T-helper 2 cell treated with Interferon-gamma antibody and Interleukin-4, amounts not matched to agents 100 ng/mL and 5 ng/mL, for 36 hours (primary cell): ENCODE measurements around the gene SLC39A10. TPM values are rescaled to one million over a fixed set of nuclear protein-coding genes. Genes with fewer than 3 reads are reported as not detected.
"Not testable (repeated sequence)": the region's sequence is repeated elsewhere in the genome, so short reads cannot be mapped to it uniquely, and the experiment has no call there.

Experiments used
- intact Hi-C: fragments of 100-400 bp; cut with micrococcal nuclease; formaldehyde crosslinking; loops from one replicate; pipeline ENCODE4 v1.15.1; 2023
- total RNA-seq: library from RNA; stranded (reverse); gene quantifications from 2 replicates; pipeline ENCODE4 v1.2.3, GENCODE V29; 2022

Gene SLC39A10
- total RNA-seq, 1 donor from 2014 or later: 47.1 TPM

DNA sequence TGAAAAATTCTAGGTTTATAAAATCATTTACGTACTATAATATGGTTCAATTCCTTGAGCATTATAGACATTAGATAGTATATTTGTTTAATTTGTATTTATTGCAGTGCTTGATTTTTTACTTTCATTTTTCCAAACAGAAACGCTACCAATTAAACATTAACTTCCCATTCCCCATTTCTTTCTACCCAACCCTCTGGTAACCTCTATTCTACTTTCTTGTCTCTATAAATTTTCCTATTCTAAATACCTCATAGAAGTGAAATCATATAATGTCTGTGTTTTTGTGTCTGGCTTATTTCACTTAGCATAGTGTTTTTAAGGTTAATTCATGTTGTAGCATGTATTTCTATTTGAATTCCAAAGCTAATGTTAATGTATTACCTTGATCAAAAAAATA, 11.6 kb upstream of the SLC39A10 start:
- intact Hi-C loops: no loop called here

GRCh38 chr2:195646424-195646823, 10.6 kb upstream of the SLC39A10 start:
- intact Hi-C loops: no loop called here

DNA sequence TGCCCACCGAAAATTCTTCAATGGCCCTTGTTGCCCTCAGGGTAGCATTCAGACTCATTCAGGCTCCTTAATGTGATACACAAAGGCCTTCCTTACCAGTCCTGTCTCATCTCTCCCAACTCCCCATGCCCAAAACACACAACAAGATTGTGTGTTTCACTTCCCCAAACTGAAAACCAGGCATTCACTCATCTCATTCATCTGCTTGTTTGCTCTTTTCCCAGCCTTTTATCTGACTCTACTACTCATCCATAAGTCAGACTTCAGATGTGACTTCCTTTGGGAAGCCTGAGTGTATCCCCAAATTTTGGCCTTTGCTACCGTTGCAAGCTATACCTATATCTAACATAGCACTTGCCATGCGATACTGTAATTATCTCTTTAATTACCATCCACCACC, 9.7 kb upstream of the SLC39A10 start:
- intact Hi-C loops: no loop called here

GRCh38 chr2:195648370-195648769, 8.7 kb upstream of the SLC39A10 start:
- intact Hi-C loops: not testable (repeated sequence)

- intact Hi-C loops: no loop called here
These were observed 8.2 kb upstream of the SLC39A10 start for GRCh38 chr2:195648787-195649186.

GRCh38 chr2:195649629-195650190, 7.3 kb upstream of the SLC39A10 start:
- intact Hi-C loops: no loop called here

GRCh38 chr2:195651046-195651445, 6.0 kb upstream of the SLC39A10 start:
- intact Hi-C loops: no loop called here

DNA sequence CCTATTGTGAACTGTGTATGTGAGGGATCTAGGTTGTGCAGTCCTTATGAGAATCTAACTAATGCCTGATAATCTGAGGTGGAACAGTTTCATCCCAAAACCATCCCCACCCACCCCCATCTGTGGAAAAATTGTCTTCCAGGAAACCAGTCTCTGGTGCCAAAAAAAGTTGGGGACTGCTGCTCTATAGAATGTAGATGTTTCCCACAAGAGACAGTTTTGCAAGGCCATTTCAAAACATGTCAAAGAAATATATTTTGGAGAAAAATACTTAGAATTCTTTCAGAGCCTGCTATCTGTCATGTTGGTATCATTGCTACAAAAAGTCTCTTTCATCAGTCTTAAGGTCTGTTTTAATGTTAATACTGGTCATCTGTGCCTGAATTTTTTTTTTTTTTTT, 4.1 kb upstream of the SLC39A10 start:
- intact Hi-C loops: no loop called here

GRCh38 chr2:195656161-195656858, 716 bp upstream of the SLC39A10 start:
- intact Hi-C loops: loop anchor here (2.0 to 5.0 kb wide), 3 partner anchors 62 to 1796 kb away; partner anchors contain the start of gene COQ10B

- intact Hi-C loops: loop anchor here (1.0 to 5.0 kb wide), 8 partner anchors 63 to 1794 kb away; partner anchors contain the start of genes COQ10B and STK17B
These were observed 861 bp downstream of the SLC39A10 start for GRCh38 chr2:195657634-195658540.

DNA sequence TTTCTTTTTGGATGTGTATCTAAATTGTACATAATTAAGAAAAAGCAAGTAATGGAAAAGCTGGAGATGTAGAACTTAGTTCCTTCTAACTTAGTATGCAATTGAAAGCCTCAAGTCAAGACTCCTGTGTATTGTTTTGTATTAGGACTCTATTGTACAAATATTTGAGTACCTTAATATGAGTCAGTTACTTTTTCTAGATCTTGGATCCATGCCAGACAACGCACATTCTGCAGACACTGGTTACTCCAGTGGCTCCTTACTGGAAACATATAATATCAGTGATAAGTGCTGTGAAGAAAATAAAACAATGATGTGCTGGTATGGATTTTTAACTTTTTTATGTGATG, 1.5 kb downstream of the SLC39A10 start:
- intact Hi-C loops: loop anchor here (1.0 to 5.0 kb wide), 4 partner anchors 99 to 1794 kb away; partner anchors contain the start of gene COQ10B

GRCh38 chr2:195659114-195659513, 2.1 kb downstream of the SLC39A10 start:
- intact Hi-C loops: loop anchor here (1.0 to 5.0 kb wide), 3 partner anchors 409 to 1793 kb away; partner anchors contain the start of genes COQ10B and DNAH7

GRCh38 chr2:195659982-195660890, 3.2 kb downstream of the SLC39A10 start:
- intact Hi-C loops: loop anchor here (1.0 to 5.0 kb wide), 6 partner anchors 162 to 1792 kb away; partner anchors contain the start of genes COQ10B and DNAH7

DNA sequence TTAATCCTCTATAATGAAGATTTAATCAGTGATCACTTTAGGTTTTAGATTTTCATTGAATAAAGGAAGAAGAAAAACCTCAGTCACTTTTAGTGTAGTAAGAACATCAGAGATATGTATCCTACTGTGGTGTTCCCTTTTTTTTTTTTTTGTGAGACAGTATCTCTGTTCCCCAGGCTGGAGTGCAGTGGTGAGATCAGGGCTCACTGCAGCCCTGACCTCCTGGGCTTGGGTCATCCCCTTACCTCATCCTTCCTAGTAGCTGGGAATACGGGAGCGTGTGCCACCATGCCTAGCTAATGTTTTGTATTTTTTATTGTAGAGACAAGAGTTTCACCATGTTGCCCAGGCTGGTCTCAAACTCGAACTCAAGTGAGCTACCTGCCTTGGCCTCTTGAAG, 5.1 kb downstream of the SLC39A10 start:
- intact Hi-C loops: no loop called here

- intact Hi-C loops: no loop called here
These were observed 6.0 kb downstream of the SLC39A10 start for GRCh38 chr2:195663007-195663406.

GRCh38 chr2:195664528-195664927, 7.5 kb downstream of the SLC39A10 start:
- intact Hi-C loops: loop anchor here (1.0 kb wide), 1 partner anchor 402 kb away; no protein-coding TSS in a partner anchor

DNA sequence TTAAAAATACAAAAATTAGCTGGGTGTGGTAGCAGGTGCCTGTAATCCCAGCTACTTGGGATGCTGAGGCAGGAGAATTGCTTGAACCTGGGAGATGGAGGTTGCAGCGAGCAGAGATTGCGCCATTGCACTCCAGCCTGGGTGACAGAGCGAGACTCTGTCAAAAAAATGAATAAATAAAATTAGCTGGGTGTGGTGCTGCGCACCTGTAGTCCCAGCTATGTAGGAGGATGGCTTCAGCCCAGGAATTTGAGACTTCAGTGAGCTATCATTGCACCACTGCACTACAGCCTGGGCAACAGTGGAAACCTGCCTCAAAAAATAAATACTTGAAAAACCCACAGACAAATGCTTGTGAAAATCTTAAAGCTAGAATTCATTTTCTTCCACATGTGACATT, 8.1 kb downstream of the SLC39A10 start:
- intact Hi-C loops: not testable (repeated sequence)

GRCh38 chr2:195666113-195666712, 9.2 kb downstream of the SLC39A10 start:
- intact Hi-C loops: no loop called here

DNA sequence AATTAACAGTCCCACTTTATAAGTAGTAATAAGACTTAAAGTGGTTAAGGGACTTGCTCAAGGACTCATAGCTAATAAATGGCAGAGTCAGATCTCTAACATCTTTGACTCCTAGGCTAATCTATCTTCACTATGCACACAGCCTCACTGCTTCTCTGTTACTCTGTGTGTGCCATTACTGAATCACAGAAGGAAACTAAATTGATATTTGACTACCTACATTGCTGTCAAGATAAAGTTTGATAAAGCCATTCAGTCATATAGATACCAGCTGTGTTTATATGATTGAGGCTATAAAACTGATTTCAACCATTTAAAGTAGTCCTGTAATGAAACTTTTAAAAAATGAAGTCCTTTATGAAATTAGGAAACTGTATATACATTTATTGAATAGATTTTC, 10.9 kb downstream of the SLC39A10 start:
- intact Hi-C loops: no loop called here

DNA sequence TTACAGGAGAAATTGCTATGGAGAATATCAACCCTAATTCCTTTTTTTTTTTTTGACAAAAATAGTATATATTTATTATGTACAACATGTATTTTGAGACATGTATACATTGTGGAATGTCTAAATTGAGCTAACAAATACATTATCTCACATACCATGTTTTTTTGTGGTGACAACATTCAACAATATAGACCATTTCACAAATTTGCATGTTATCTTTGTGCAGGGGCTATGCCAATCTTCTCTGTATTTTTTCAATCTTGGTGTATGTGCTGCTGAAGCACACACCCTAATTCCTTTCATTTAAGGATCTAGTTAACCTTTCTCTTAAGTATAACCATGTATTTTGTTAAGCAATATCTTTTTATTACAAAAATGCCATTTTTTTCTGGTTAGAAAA, 13.2 kb downstream of the SLC39A10 start:
- intact Hi-C loops: no loop called here
